Measurements from ENCODE around the gene SHC3.

SHC3 gene

DNA sequence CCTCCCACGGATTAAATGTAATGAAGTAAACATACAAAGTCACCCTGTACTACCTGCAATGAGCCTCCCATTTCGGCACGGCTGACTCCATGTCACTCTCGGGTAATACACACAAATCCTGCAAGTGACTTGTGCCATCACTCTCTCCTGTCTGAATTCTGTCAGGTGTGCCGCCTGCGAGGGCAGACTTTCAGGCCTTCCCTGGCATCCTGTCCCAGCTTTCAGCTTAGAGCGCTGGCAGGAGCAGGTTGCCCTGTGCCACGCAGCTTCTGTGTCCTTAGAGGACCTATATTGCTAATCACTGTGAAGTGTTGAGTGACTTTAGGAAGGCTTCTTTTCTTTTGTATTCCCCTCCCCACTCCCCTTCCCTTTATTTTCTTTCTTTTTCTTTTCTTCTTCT, 213.1 kb downstream of the SHC3 start:
- no peak overlapping the region for H3K27ac ChIP-seq
- TF ChIP-seq, protein P1, sequence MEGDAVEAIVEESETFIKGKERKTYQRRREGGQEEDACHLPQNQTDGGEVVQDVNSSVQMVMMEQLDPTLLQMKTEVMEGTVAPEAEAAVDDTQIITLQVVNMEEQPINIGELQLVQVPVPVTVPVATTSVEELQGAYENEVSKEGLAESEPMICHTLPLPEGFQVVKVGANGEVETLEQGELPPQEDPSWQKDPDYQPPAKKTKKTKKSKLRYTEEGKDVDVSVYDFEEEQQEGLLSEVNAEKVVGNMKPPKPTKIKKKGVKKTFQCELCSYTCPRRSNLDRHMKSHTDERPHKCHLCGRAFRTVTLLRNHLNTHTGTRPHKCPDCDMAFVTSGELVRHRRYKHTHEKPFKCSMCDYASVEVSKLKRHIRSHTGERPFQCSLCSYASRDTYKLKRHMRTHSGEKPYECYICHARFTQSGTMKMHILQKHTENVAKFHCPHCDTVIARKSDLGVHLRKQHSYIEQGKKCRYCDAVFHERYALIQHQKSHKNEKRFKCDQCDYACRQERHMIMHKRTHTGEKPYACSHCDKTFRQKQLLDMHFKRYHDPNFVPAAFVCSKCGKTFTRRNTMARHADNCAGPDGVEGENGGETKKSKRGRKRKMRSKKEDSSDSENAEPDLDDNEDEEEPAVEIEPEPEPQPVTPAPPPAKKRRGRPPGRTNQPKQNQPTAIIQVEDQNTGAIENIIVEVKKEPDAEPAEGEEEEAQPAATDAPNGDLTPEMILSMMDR (conservative IDR thresholded peaks at IDR 0.05) = no peak

DNA sequence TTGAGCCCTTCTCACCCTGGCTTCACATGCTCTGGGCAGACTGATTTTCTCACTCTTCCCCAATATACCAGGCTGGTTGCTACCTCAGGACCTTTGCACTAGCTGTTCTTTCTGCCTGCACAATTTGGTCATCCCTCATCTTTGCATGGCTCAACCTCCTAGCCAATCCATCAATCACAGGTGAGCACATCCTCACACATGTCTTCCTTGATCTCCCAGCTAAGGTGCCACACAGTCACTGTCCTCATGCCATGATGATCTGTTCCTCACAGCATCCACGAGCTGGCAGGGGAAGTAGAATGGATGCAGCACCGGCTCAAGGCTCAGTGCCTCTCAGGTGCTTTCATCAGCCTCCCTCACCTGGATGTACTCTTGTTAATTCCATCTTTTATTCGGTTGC, 218.0 kb downstream of the SHC3 start:
- TF ChIP-seq, protein P1 (conservative IDR thresholded peaks at IDR 0.05) = no peak
- H3K27ac ChIP-seq = no peak overlapping the region

DNA sequence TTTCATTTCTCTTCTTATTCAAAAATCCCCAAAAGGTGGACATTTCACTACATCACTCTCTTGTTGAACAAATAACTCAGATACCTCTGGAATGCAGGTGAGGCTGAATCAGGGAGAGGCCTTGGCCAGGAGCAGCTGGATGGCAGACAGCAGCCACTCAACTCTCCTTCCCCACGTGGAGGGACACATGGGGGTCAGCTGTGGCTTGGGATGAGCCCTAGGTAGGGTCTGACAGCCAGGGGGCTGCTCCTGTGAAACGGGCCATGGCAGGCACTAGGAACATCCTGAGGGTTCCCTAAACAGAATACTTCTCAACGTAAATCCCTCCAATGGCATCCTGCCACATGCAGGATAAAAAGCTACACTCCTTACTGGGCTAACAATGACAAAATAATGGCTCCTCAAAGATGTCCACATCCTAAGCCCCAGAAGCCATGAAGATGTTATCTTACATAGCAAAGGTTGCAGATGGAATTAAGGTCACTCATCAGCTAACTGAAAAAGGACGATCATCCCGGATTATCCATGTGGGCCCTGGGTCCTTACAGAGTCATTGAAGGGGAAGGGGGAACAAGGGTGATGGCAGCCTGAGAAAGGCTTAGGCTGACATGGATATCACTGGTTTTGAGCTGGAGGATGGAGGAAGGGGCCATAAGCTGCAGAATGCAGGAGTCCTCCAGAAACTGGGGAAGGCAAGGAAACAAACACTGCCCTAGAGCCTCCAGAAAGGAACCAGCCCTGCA, 218.7 kb downstream of the SHC3 start:
- TF ChIP-seq, protein P1 (conservative IDR thresholded peaks at IDR 0.05) = no peak
- no peak overlapping the region for H3K27ac ChIP-seq

DNA sequence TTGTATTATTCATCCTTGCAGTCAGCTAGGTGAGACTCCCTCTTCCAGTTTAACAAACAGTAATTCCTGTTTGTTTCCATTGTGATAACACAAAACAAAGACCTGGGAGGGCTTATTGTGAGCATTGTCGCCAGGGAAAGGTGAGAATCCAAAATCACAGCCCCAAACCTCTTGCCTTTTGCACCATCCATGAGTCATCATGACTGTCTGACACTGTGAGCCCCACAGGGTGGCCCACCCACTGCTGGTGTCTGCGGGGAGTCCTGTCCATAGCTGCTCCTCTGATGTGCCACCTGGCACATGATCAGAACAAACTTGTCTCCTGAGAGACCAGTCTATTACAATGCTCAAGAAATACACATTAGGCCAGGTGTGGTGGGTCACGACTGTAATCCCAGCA, 221.1 kb downstream of the SHC3 start:
- TF ChIP-seq, protein P1 (conservative IDR thresholded peaks at IDR 0.05) = no peak
- no peak overlapping the region for H3K27ac ChIP-seq

Measured in VCaP (cell line).